ENCODE results near the gene CDCA8. TPM values are rescaled to one million over a fixed set of nuclear protein-coding genes. Genes with fewer than 3 reads are reported as not detected.

Gene CDCA8
- total and polyA plus RNA-seq, 9 of the 15 experiments (the other 6 are each of a cell fraction or from before 2014, with no cell fraction given) = 26.4 to 148 (median 81.8) TPM

- TF ChIP-seq, protein P1, sequence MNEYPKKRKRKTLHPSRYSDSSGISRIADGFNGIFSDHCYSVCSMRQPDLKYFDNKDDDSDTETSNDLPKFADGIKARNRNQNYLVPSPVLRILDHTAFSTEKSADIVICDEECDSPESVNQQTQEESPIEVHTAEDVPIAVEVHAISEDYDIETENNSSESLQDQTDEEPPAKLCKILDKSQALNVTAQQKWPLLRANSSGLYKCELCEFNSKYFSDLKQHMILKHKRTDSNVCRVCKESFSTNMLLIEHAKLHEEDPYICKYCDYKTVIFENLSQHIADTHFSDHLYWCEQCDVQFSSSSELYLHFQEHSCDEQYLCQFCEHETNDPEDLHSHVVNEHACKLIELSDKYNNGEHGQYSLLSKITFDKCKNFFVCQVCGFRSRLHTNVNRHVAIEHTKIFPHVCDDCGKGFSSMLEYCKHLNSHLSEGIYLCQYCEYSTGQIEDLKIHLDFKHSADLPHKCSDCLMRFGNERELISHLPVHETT (CRISPR knock-in tag; conservative IDR thresholded peaks at IDR 0.05 in 1 of 2, IDR thresholded peaks at IDR 0.05 in 1 of 2) = no peak
- TF ChIP-seq RHOXF2B (CRISPR knock-in tag; conservative IDR thresholded peaks at IDR 0.05) = no peak
- TF ChIP-seq, protein P2, sequence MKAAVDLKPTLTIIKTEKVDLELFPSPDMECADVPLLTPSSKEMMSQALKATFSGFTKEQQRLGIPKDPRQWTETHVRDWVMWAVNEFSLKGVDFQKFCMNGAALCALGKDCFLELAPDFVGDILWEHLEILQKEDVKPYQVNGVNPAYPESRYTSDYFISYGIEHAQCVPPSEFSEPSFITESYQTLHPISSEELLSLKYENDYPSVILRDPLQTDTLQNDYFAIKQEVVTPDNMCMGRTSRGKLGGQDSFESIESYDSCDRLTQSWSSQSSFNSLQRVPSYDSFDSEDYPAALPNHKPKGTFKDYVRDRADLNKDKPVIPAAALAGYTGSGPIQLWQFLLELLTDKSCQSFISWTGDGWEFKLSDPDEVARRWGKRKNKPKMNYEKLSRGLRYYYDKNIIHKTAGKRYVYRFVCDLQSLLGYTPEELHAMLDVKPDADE (conservative IDR thresholded peaks at IDR 0.05; ENCODE audit: control insufficient read depth, low read depth, low read length) = no peak
These were observed 38.4 kb upstream of the CDCA8 start (continued) for GRCh38 chr1:37653906-37654305.

DNA sequence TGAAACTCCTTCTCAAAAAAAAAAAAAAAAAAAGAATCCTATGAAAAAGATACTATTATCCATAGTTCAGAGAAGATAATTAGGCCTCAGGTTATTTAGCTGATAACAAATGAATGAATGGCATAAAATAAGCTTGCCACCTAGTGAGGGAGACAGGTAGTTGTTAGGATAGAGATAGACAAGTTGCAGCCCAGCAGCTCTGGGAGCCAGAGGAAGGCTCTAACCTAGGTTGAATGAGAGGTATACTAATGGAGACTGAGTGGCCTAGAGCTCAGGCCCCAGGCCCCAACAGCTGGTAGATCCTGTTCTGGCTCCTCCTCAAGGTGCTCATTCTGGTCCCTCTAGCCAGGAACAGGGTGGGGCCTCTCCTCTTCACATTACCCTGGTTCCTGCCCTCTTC is 37.0 kb upstream of the CDCA8 start:
- Histone ChIP-seq H3K27ac (ENCODE audit: extremely low read depth, low read depth, low read length) (no peak overlapping the region), H3K9me1 (ENCODE audit: control insufficient read depth, insufficient read depth, low read length) (no peaks in the 10 kb centered on the region), H2AFZ (ENCODE audit: low read depth, low read length) (no peak overlapping the region), H3K4me1 (replicated peaks in 1 of 2; ENCODE audit: control insufficient read depth in 2 of 2, insufficient read depth in 2 of 2, low read length in 2 of 2) (peaks cover 0 to 6% of the 10 kb centered on the region in 2 experiments; a peak in 1 of 5 replicates), H3K79me2 (ENCODE audit: control insufficient read depth, insufficient read depth, low read length) (no peaks in the 10 kb centered on the region), H3K9ac (ENCODE audit: insufficient read depth in 1 of 2, low read depth in 2 of 2, low read length in 2 of 2) (no peak overlapping the region), H3K27me3 (ENCODE audit: control insufficient read depth in 2 of 2, insufficient read depth in 2 of 2, low read length in 2 of 2) (peaks cover 33 to 76% of the 10 kb centered on the region in 2 experiments), H3K9me3 (replicated peaks; ENCODE audit: control insufficient read depth, insufficient read depth, low read depth, low read length) (no peaks in the 10 kb centered on the region), H3K4me3 (no peak overlapping the region), H3K36me3 (ENCODE audit: control insufficient read depth, insufficient read depth, low read length) (no peaks in the 10 kb centered on the region), H3K4me2 (ENCODE audit: insufficient read depth, low read length) (no peak overlapping the region), H4K20me1 (replicated peaks; ENCODE audit: control insufficient read depth, insufficient read depth, low read length) (peaks cover 5% of the 10 kb centered on the region; the same call in 1 of the 2 replicates)
- no peak for DNase-seq (ENCODE audit: extremely low read depth in 1 of 4, low spot score in 3 of 4)
- ChIA-PET POLR2A (interaction anchor here (0.6 kb wide), 2 partner anchors 101 to 1169 kb away, joined by 3 to 4 read pairs; partner anchors contain the start of gene SNIP1), CTCF (ENCODE audit: low intra/inter-chr PET ratio) (interaction anchor here (0.7 kb wide), 2 partner anchors 29 to 94 kb away, joined by 3 to 5 read pairs; no protein-coding TSS in a partner anchor)
- in situ Hi-C loops (cut with MboI) (no loop called here), intact Hi-C loops (cut with micrococcal nuclease) (no loop called here)
- peak; percentile 59 for ATAC-seq
- no peak for TF ChIP-seq ZNF76 (CRISPR knock-in tag; IDR thresholded peaks at IDR 0.05; ENCODE audit: borderline replicate concordance)
- TF ChIP-seq, protein P3, sequence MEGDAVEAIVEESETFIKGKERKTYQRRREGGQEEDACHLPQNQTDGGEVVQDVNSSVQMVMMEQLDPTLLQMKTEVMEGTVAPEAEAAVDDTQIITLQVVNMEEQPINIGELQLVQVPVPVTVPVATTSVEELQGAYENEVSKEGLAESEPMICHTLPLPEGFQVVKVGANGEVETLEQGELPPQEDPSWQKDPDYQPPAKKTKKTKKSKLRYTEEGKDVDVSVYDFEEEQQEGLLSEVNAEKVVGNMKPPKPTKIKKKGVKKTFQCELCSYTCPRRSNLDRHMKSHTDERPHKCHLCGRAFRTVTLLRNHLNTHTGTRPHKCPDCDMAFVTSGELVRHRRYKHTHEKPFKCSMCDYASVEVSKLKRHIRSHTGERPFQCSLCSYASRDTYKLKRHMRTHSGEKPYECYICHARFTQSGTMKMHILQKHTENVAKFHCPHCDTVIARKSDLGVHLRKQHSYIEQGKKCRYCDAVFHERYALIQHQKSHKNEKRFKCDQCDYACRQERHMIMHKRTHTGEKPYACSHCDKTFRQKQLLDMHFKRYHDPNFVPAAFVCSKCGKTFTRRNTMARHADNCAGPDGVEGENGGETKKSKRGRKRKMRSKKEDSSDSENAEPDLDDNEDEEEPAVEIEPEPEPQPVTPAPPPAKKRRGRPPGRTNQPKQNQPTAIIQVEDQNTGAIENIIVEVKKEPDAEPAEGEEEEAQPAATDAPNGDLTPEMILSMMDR (IDR thresholded peaks at IDR 0.05 in 2 of 3, conservative IDR thresholded peaks at IDR 0.05 in 1 of 3; ENCODE audit: insufficient read depth in 2 of 3, low read depth in 1 of 3, low read length in 3 of 3) = peak in 2 of 3 experiments; percentile 28 to 30; a peak in 2 of 6 replicates
- no peak for FAIRE-seq
- BruUV-seq (replicated peaks) = no TSS peak

Measured in K562 (cell line).